Hepatocyte (in vitro differentiated cells): Measurements from ENCODE around the gene CLTB. TPM values are rescaled to one million over a fixed set of nuclear protein-coding genes. Genes with fewer than 3 reads are reported as not detected.

Source experiments
- DNase-seq: peaks from one replicate; pipeline ENCODE4 v3.0.0-alpha.2; 2016; ENCODE audit warnings: low spot score
- H2AFZ ChIP-seq: fragments of 200-600 bp; sonication (generic); 2 replicates; pipeline ENCODE4 v1.6.0; 2016; ENCODE audit warnings: antibody characterized with exemption, mild to moderate bottlenecking
- H3K27ac ChIP-seq: fragments of 200-600 bp; sonication (generic); 2 replicates; pipeline ENCODE4 v1.5.1; 2016; ENCODE audit warnings: mild to moderate bottlenecking
- H3K27me3 ChIP-seq: fragments of 200-600 bp; sonication (generic); 2 replicates; pipeline ENCODE4 v1.6.1; 2016
- H3K36me3 ChIP-seq: fragments of 200-600 bp; sonication (generic); replicated peaks from 2 replicates; pipeline ENCODE4 v1.5.1; 2016; ENCODE audit warnings: low read depth; ENCODE audit not compliant: insufficient read depth
- H3K4me1 ChIP-seq: fragments of 200-600 bp; sonication (generic); 2 replicates; pipeline ENCODE4 v1.5.1; 2016; ENCODE audit warnings: mild to moderate bottlenecking, moderate library complexity; ENCODE audit not compliant: insufficient read depth
- H3K4me2 ChIP-seq: fragments of 200-600 bp; sonication (generic); 2 replicates; pipeline ENCODE4 v1.6.0; 2016
- H3K4me3 ChIP-seq: fragments of 200-600 bp; sonication (generic); 2 replicates; pipeline ENCODE4 v1.5.1; 2016; ENCODE audit warnings: mild to moderate bottlenecking
- H3K79me2 ChIP-seq: fragments of 200-600 bp; sonication (generic); 2 replicates; pipeline ENCODE4 v1.6.0; 2017; ENCODE audit warnings: mild to moderate bottlenecking
- H3K9me2 ChIP-seq: fragments of 200-600 bp; sonication (generic); replicated peaks from 2 replicates; pipeline ENCODE4 v1.6.0; 2017; ENCODE audit warnings: mild to moderate bottlenecking; ENCODE audit not compliant: insufficient read depth
- H3K9me3 ChIP-seq: fragments of 200-600 bp; sonication (generic); 2 replicates; pipeline ENCODE4 v1.5.1; 2016; ENCODE audit warnings: low read depth, mild to moderate bottlenecking
- H4K20me1 ChIP-seq: fragments of 200-600 bp; sonication (generic); 2 replicates; pipeline ENCODE4 v1.6.0; 2016; ENCODE audit warnings: mild to moderate bottlenecking; ENCODE audit not compliant: insufficient read depth, poor library complexity, severe bottlenecking
- EZH2 ChIP-seq: fragments of 200-600 bp; sonication (generic); IDR thresholded peaks from 2 replicates; pipeline ENCODE4 v1.6.1; 2016; ENCODE audit warnings: antibody characterized with exemption, mild to moderate bottlenecking, borderline replicate concordance
- EZH2phosphoT487 ChIP-seq: fragments of 200-600 bp; sonication (generic); IDR thresholded peaks from one replicate; pipeline ENCODE4 v1.6.1; 2018; ENCODE audit warnings: antibody characterized with exemption, mild to moderate bottlenecking, low read depth, moderate library complexity; ENCODE audit not compliant: unreplicated experiment, severe bottlenecking
- WGBS: methylation state at CpG from one replicate; pipeline ENCODE4 v1.1.6; 2016; ENCODE audit warnings: low lambda C conversion rate; ENCODE audit errors: missing lambda C conversion rate; 5-methylcytosine and 5-hydroxymethylcytosine counted together
- polyA plus RNA-seq: library from polyadenylated mRNA; unstranded; fragments of >200 nt; fragmentation: Nextera tagmentation; extraction: Ambion mirVana; gene quantifications from 2 replicates; pipeline ENCODE4 v1.2.1, GENCODE V29; 2016
- total RNA-seq: library from RNA; depleted of rRNA; stranded (reverse); fragments of >200 nt; gene quantifications from 2 replicates; pipeline ENCODE4 v1.2.3, GENCODE V29; 2014
- TF ChIP-seq, protein P1 (sequence below): fragments of 200-600 bp; sonication (generic); IDR thresholded peaks from 2 replicates; pipeline ENCODE4 v1.5.1; 2016; ENCODE audit warnings: antibody characterized with exemption, mild to moderate bottlenecking; ENCODE audit not compliant: poor library complexity

CLTB gene
- total and polyA plus RNA-seq, 2 experiments from 2014 or later = 131 to 284 TPM

DNA sequence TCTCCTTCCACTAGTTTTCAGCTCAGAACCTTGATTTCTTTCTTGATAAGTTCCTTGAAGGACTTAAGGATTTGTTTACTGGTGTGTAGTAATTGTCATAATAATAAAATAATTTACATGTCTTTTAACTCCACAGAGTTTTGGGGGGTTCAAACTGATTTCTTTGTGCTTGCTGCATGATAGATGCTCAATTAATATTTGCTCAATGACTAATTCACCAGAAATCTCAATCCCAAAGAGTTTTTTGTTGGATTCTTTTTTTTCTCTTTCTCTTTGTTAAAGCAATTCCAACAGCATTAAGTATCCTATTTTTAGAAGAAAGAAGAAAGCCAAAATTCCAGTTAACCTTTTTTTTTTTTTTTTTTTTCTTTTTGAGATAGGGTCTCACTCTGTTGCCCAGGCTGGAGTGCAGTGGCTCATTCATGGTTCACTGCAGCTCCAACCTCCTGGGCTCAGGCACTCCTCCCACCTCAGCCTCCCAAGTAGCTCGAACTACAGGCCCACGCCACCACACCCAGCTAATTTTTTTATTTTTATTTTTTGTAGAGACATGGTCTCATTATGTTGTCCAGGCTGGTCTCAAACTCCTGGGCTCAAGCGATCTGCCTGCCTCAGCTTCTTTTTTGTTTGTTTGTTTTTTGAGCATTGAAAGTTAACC lies 42.7 kb upstream of the CLTB start:
- Histone ChIP-seq H3K9me3 (no peaks in the 10 kb centered on the region), H3K4me1 (no peaks in the 10 kb centered on the region), H3K36me3 (no peaks in the 10 kb centered on the region), H3K79me2 (peaks cover 100% of the 10 kb centered on the region), H3K9me2 (no peaks in the 10 kb centered on the region), H3K27ac (no peak overlapping the region), H3K27me3 (no peaks in the 10 kb centered on the region), H4K20me1 (peaks cover 65% of the 10 kb centered on the region), H3K4me2 (no peak overlapping the region), H2AFZ (no peak overlapping the region), H3K4me3 (no peak overlapping the region)
- 99% methylated on average over 3 of the region's 3 CpGs for WGBS
- TF ChIP-seq, protein P1, sequence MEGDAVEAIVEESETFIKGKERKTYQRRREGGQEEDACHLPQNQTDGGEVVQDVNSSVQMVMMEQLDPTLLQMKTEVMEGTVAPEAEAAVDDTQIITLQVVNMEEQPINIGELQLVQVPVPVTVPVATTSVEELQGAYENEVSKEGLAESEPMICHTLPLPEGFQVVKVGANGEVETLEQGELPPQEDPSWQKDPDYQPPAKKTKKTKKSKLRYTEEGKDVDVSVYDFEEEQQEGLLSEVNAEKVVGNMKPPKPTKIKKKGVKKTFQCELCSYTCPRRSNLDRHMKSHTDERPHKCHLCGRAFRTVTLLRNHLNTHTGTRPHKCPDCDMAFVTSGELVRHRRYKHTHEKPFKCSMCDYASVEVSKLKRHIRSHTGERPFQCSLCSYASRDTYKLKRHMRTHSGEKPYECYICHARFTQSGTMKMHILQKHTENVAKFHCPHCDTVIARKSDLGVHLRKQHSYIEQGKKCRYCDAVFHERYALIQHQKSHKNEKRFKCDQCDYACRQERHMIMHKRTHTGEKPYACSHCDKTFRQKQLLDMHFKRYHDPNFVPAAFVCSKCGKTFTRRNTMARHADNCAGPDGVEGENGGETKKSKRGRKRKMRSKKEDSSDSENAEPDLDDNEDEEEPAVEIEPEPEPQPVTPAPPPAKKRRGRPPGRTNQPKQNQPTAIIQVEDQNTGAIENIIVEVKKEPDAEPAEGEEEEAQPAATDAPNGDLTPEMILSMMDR = no peak
- TF ChIP-seq EZH2phosphoT487 = no peak
- no peak for TF ChIP-seq EZH2
- no peak for DNase-seq

DNA sequence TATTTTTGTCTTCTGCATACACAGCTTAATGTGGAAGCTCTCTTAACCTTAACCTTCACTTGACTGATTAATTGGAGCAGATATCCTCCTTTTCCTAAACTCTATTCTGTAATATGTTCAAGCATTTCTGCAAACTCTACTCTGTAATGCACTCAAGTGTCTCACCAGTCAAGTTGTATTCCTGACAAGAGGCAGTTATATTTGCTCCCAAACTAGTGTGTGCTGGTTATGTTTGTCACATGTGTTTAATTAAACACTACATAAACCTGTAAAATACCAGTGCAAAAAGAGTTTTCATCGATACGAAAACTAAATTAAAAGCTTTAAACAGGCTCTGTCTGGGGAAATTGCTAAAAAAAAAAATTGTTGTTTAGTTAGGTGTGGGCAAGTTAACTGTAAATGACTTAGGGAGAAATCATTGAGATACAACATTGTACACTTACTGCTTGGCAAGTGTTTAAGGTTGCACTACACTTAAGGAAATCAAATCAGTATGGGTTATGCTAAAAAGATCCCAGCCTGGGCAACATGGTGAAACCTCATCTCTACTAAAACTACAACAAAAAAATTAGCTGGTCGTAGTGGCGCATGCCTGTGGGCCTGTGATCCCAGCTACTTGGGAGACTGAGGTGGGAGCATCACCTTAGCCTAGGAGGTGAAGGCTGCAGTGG lies 38.5 kb upstream of the CLTB start:
- Histone ChIP-seq H3K79me2 (peaks cover 98% of the 10 kb centered on the region), H3K9me2 (no peaks in the 10 kb centered on the region), H3K9me3 (no peaks in the 10 kb centered on the region), H3K36me3 (no peaks in the 10 kb centered on the region), H2AFZ (no peak overlapping the region), H3K27ac (no peak overlapping the region), H3K27me3 (no peaks in the 10 kb centered on the region), H3K4me3 (no peak overlapping the region), H4K20me1 (peaks cover 62% of the 10 kb centered on the region), H3K4me2 (no peak overlapping the region), H3K4me1 (peaks cover 3% of the 10 kb centered on the region)
- no peak for DNase-seq
- WGBS = 89% methylated on average over 4 of the region's 4 CpGs
- TF ChIP-seq, protein P1 = no peak
- TF ChIP-seq EZH2 (no peak), EZH2phosphoT487 (no peak)

DNA sequence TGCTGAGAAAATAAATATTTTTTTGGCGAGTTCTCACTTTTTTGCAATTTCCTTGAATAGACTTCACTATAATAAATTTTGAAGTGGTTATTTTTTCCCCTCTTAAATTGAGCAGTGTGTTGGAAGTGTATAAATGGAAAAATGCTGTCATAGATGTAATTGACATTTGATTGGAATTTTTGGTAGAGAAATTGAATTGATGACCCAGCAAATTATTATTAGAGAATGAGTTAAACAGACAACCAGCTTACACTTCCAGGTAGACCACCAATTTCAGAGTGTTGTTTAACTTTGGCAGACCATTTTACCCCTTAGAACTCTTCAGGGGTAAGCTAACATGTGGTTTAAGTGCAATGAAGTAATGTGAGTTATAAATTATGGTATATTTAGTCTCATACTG lies 33.7 kb upstream of the CLTB start:
- Histone ChIP-seq H3K4me3 (no peak overlapping the region), H3K79me2 (peaks cover 73% of the 10 kb centered on the region), H3K9me2 (no peaks in the 10 kb centered on the region), H3K27me3 (no peaks in the 10 kb centered on the region), H3K36me3 (no peaks in the 10 kb centered on the region), H2AFZ (no peak overlapping the region), H4K20me1 (peaks cover 44% of the 10 kb centered on the region), H3K4me1 (peaks cover 18% of the 10 kb centered on the region), H3K27ac (no peak overlapping the region), H3K9me3 (no peaks in the 10 kb centered on the region), H3K4me2 (peak overlapping the region; percentile 89)
- TF ChIP-seq, protein P1 = no peak
- TF ChIP-seq EZH2phosphoT487 (no peak), EZH2 (no peak)
- DNase-seq = no peak
- WGBS = 100% methylated on average over 1 of the region's 1 CpG
